ENCODE results near the gene NDUFA8.

GRCh38 chr9:122145592-122145863 is 14.1 kb downstream of the NDUFA8 start:
- TF ChIP-seq CTCF (conservative IDR thresholded peaks at IDR 0.05; ENCODE audit: low read depth, low read length), result no peak
- no peak for TF ChIP-seq EZH2 (IDR thresholded peaks at IDR 0.05; ENCODE audit: borderline replicate concordance, low read depth, low read length, poor library complexity, severe bottlenecking)
